Raji (cell line): ENCODE measurements around the gene ZKSCAN1.

Experiments used
- POLR2A ChIP-seq: IDR thresholded peaks from 2 replicates; pipeline ENCODE4 v1.6.1; 2011; ENCODE audit warnings: low read depth, low read length, control low read depth; ENCODE audit not compliant: insufficient read depth

The ZKSCAN1 gene

GRCh38 chr7:100000239-100000638, 15.2 kb upstream of the ZKSCAN1 start:
- no peak for TF ChIP-seq POLR2A

DNA sequence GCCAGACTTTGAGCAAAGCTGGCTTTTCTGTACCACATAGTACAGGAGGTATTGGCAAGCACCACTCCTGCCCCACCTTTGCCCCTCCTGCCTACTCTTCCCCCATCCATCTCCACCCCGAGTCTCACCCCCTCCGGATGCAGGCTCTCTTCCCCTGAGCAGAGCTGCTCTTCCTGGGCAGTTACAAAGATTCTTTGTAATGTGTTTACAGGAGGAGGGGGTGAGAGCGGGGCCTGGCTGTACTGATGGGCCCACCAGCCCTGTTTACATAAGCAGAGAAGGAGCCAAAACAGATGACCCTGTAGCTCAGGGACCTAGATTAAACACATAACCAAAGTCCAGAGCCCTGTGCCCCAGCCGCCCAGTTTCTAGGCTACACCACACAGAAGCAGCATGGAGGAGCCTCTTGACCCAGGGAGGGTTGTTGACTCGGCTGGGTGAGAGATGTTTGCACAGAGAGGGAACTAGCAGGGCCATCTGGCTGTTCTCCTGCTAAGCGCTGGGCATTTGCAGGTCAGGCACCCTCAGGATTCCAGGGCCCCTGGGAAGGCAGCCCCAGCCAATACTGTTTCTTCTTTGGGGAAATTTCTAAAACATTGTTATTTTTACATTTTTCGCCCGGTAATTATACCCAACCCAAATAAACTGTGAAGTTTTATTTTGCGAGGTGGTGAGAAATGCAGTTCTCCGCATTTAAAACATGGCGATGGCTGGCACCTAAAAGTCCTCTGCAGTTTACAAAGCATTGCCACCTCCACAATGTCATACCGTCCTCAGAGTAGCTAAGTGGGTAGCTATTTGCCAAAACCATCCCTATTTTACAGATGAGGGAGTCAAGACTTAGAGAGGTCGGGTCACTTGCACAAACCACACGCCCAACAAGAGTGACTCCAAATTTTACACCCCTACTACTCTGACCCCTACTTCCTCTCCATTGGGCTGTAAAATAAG, 11.4 kb upstream of the ZKSCAN1 start:
- no peak for TF ChIP-seq POLR2A

DNA sequence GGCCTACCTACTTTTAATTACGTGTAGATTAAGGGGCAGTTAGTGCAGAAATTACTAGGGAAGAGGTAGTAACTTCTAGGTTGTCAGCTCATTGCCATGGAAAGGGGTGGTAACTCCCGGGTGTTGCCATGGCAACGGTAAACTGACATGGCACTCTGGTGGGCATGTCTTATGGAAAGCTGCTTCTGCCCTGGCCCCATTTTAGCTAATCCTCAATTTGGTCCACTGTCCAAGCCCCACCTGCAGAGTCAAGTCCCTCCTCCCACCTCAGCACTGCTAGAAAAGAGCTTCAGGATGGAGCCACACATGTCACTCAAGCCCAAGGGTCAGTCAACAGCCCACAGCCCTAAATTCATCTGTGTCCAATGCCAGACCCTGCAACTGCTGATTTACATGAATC, 7.5 kb upstream of the ZKSCAN1 start:
- TF ChIP-seq POLR2A: no peak

- no peak for TF ChIP-seq POLR2A
Measured at GRCh38 chr7:100008525-100008924, 6.9 kb upstream of the ZKSCAN1 start.

GRCh38 chr7:100010901-100011300, 4.5 kb upstream of the ZKSCAN1 start:
- no peak for TF ChIP-seq POLR2A

- TF ChIP-seq POLR2A: no peak
Measured at GRCh38 chr7:100011516-100011915, 3.9 kb upstream of the ZKSCAN1 start.

DNA sequence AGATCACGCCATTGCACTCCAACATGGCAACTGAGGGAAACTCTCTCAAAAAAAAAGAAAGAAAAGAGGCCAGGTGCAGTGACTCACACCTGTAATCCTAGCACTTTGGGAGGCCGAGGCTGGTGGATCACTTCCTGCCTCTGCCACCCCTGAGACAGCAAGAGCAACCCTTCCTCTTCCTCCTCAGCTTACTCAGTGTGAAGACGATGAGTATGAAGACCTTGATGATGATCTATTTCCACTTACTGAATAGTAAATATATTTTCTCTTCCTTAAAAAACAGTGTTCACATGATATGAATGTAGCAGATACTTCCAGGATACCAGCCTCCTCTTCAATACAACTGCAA, 2.1 kb upstream of the ZKSCAN1 start:
- TF ChIP-seq POLR2A: no peak

DNA sequence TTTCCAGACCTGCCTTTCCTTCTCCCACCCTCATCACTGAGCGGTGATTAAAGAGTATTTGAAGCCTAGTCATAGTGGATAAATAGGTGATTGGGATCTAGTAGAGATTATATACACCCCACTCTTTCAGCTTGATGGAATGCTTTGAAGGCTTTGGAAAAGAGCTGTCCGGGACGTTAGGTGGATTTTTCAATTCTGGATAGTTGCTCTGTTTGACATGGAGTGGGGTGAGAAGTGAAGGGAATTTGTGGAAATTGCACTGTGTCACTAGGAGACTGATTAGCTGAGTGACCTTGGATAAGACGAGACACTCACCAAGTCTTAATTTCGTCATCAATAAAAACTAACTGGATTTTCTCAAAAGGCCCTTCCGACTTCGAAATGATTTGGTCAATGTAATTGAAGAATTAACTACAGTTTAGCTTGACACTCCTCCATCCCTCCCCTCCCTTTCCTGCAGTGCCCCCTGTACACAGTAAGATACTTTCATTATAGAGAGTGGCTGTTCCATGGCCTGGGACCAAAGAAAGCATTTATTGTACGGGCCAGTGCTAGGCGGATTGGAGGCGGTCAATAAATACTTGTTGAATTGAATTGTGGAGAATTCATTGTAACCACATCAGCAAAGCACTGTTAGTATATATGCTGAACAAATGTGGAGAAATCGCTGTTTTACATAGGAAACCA, 962 bp downstream of the ZKSCAN1 start:
- no peak for TF ChIP-seq POLR2A

DNA sequence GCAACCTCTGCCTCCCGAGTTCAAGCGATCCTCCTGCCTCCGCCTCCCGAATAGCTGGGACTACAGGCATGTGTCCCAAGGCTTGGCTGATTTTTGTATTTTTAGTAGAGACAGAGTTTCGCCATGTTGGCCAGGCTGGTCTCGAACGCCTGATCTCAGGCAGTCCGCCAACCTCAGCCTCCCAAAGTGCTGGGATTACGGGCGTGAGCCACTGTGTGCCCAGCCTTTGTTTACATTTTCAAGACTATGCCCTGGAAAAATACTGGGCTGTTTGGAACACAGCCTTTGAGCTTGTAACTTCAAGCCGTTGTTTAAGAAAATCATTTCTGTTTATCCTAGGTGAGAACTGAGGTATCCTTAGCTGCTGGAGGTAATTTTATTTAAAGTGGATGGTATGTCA, 1.9 kb downstream of the ZKSCAN1 start:
- no peak for TF ChIP-seq POLR2A

DNA sequence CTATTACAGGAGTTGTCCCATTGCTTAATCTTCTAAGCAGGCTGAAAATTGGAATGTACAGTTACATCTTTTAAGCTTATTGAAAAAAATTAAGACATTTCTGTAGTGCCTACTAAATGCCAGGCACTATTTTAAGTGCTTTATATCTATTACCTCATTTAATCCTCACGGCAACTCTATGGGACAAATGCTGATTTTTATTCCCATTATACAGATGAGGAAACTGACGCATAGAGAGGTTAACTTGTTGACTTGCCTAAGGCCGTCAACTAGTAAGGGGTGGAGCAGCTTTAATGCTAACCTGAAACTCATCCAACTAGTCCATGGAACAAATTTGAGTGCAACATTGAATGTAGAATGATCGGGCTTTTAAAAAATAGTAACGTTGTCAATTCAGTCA, 2.5 kb downstream of the ZKSCAN1 start:
- TF ChIP-seq POLR2A: no peak

GRCh38 chr7:100019908-100020307, 4.5 kb downstream of the ZKSCAN1 start:
- TF ChIP-seq POLR2A: no peak

DNA sequence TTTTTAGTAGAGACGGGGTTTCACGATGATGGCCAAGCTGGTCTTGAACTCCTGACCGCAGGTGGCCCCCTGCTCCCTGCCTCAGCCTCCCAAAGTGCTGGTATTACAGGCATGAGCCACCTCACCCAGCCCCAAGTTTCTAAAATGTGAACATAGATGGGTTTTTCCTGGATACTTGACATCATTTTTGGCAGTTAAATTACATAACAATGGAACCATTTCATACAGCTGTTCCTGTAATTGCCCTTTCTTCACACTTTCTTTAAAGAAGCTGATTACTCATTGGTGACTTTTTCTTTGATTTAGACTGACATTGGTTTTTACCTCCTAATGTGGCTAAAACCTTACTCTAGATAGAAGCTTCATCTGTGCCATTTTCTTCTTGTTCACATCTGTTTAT, 5.9 kb downstream of the ZKSCAN1 start:
- TF ChIP-seq POLR2A: no peak

- TF ChIP-seq POLR2A: no peak
Measured at GRCh38 chr7:100022621-100023020, 7.2 kb downstream of the ZKSCAN1 start.

- no peak for TF ChIP-seq POLR2A
Measured at GRCh38 chr7:100023526-100023925, 8.1 kb downstream of the ZKSCAN1 start.

GRCh38 chr7:100024020-100024619, 8.7 kb downstream of the ZKSCAN1 start:
- TF ChIP-seq POLR2A: no peak

- TF ChIP-seq POLR2A: no peak
Measured at GRCh38 chr7:100027197-100027596, 11.8 kb downstream of the ZKSCAN1 start.
